ENCODE data around the gene PRPF6.

- TF ChIP-seq USF2 (IDR thresholded peaks at IDR 0.05) (no peak), TP53 (CRISPR knock-in tag; IDR thresholded peaks at IDR 0.05) (no peak), POLR2A (IDR thresholded peaks at IDR 0.05; ENCODE audit: low read length) (no peak), MAX (IDR thresholded peaks at IDR 0.05) (no peak)
- TF ChIP-seq, protein P1, sequence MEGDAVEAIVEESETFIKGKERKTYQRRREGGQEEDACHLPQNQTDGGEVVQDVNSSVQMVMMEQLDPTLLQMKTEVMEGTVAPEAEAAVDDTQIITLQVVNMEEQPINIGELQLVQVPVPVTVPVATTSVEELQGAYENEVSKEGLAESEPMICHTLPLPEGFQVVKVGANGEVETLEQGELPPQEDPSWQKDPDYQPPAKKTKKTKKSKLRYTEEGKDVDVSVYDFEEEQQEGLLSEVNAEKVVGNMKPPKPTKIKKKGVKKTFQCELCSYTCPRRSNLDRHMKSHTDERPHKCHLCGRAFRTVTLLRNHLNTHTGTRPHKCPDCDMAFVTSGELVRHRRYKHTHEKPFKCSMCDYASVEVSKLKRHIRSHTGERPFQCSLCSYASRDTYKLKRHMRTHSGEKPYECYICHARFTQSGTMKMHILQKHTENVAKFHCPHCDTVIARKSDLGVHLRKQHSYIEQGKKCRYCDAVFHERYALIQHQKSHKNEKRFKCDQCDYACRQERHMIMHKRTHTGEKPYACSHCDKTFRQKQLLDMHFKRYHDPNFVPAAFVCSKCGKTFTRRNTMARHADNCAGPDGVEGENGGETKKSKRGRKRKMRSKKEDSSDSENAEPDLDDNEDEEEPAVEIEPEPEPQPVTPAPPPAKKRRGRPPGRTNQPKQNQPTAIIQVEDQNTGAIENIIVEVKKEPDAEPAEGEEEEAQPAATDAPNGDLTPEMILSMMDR (IDR thresholded peaks at IDR 0.05) = no peak
Observed at GRCh38 chr20:64024141-64024990, 43.4 kb downstream of the PRPF6 start.
